Activated T-cell treated with anti-CD3 and anti-CD28 coated beads for 4 hours (primary cell): ENCODE data around the gene DNER.

Experiments used
- DNase-seq: peaks from one replicate; pipeline ENCODE4 v3.0.0-alpha.2; 2020

The DNER gene

GRCh38 chr2:229669841-229670240 is 44.5 kb downstream of the DNER start:
- no peak for DNase-seq

- no peak for DNase-seq
Observed at GRCh38 chr2:229666811-229667210, 47.5 kb downstream of the DNER start.

GRCh38 chr2:229665158-229665557 is 49.2 kb downstream of the DNER start:
- no peak for DNase-seq

- no peak for DNase-seq
Observed at GRCh38 chr2:229661478-229661877, 52.9 kb downstream of the DNER start.

- DNase-seq: no peak
Observed at GRCh38 chr2:229660951-229661350, 53.4 kb downstream of the DNER start.

GRCh38 chr2:229660391-229660790 is 54.0 kb downstream of the DNER start:
- DNase-seq: no peak

- DNase-seq: no peak
Observed at GRCh38 chr2:229658004-229658403, 56.4 kb downstream of the DNER start.

GRCh38 chr2:229654437-229654836 is 59.9 kb downstream of the DNER start:
- no peak for DNase-seq

GRCh38 chr2:229653531-229653930 is 60.8 kb downstream of the DNER start:
- DNase-seq: no peak

GRCh38 chr2:229652796-229653195 is 61.6 kb downstream of the DNER start:
- DNase-seq: no peak

GRCh38 chr2:229650901-229651300 is 63.5 kb downstream of the DNER start:
- DNase-seq: no peak

GRCh38 chr2:229650059-229650458 is 64.3 kb downstream of the DNER start:
- no peak for DNase-seq

GRCh38 chr2:229646186-229646723 is 68.1 kb downstream of the DNER start:
- no peak for DNase-seq

- no peak for DNase-seq
Observed at GRCh38 chr2:229642371-229642770, 72.0 kb downstream of the DNER start.

GRCh38 chr2:229641676-229642075 is 72.7 kb downstream of the DNER start:
- no peak for DNase-seq

GRCh38 chr2:229640636-229641035 is 73.7 kb downstream of the DNER start:
- no peak for DNase-seq

GRCh38 chr2:229636571-229636970 is 77.8 kb downstream of the DNER start:
- no peak for DNase-seq

GRCh38 chr2:229635371-229635680 is 79.0 kb downstream of the DNER start:
- DNase-seq: no peak

- DNase-seq: no peak
Observed at GRCh38 chr2:229634601-229635370, 79.6 kb downstream of the DNER start.

- DNase-seq: no peak
Observed at GRCh38 chr2:229633556-229633955, 80.8 kb downstream of the DNER start.

- DNase-seq: no peak
Observed at GRCh38 chr2:229629039-229629438, 85.3 kb downstream of the DNER start.

GRCh38 chr2:229627728-229628127 is 86.6 kb downstream of the DNER start:
- DNase-seq: no peak

- DNase-seq: no peak
Observed at GRCh38 chr2:229622495-229623355, 91.6 kb downstream of the DNER start.

GRCh38 chr2:229620759-229621158 is 93.6 kb downstream of the DNER start:
- DNase-seq: no peak
